GM19043 (cell line): ENCODE measurements around the gene PSD2.

Experiments
- ATAC-seq: cut with Tn5 transposase; IDR thresholded peaks from one replicate; pipeline ENCODE4 v1.9.1; 2021; ENCODE audit warnings: low read depth; ENCODE audit not compliant: unreplicated experiment

PSD2 gene

DNA sequence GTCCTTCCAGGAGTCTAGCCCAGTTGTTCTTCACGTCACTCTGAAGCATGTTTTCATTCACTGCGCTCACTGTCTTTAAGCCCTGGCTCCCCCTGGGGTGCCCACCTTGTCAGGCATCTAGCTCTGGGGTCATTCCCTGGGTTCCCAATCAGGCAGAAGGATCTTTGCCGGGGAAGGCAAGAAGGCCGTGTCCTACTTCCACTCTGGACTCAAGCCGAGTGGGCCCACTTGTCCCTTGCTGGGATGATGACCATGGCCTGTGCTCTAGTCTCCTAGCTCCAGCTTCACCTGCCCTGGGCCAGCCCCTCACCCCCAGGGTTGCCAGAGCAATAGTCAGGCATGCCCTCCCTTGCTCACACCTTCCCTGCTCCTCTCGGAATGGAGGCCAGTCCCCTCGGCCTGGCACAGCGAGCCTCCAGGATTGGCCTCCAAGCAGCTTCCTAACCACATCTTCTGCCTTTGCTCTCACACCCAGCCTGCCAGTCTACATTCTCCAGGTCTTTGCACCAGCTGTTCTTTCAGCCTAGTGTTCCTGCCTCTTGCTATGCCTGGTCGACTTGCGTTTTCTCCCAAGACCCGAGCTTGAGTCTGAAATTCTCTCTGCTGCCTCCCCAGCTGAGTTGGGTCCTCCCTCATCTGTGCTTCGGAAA is 32.2 kb upstream of the PSD2 start:
- ATAC-seq, result no peak

GRCh38 chr5:139763930-139764791 is 31.4 kb upstream of the PSD2 start:
- ATAC-seq, result no peak

- ATAC-seq, result no peak
Measured at GRCh38 chr5:139764886-139765408, 30.7 kb upstream of the PSD2 start.

DNA sequence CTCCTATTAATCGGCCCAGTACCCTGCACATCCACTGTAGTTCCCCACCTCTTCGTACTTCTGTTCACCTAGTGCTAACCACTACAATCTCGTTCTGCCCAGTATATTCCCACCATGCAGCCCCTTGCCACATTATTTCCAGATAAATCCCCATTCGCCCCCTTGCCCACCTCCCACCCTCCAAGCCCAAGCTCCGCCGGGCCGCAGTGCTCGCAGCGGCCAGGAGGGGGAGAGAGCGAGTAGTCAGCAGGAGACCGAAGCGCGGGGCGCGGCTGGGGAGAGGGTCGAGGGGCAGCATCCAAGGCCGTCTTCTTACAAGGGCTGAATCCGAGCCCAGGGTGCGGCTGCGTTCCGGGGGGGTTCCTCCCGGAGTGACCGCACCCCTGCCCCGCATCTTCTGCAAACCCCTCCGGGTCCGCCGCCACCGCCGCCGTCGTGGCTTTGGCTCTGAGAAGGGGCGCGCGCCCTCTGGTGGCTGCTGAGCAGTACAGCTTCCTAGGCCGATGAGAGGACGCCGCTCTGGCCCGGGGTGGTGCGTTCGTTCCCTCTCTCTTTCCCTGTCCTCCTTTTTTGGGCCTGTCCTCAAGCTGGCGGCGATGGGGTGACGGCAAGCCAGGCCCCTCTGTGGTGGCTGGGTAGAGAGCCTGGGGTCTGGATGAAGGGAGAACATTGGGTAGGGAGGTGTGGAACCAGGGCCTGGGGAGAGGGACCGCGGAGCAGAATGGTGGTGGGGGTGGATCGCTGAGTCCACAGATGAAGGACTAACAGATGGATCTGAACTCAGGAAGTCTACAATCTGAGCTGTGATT is 30.0 kb upstream of the PSD2 start:
- peak; percentile 84 for ATAC-seq

- ATAC-seq, result no peak
Measured at GRCh38 chr5:139767960-139768359, 27.6 kb upstream of the PSD2 start.

- ATAC-seq, result no peak
Measured at GRCh38 chr5:139768807-139769465, 26.7 kb upstream of the PSD2 start.

DNA sequence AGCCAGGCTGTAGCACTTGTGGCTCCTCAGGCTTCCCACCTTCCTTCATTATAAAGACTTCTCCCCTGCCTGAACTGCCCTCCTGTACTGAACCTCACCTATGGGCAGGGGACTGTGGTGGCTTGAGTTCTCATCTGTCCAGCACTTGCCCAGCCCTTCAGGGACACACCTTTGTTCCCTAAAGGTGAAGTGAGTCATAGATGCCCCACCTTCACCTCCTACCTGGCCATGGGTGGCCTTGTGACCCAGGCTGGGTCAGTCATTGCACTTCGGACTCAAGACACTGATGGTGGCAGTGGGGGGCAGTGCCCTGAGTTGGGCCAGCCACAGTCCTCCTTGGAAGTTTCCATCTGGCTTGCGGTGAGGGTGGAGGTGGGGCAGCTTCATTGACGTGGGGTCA is 26.1 kb upstream of the PSD2 start:
- no peak for ATAC-seq

GRCh38 chr5:139770722-139771121 is 24.9 kb upstream of the PSD2 start:
- ATAC-seq, result no peak

DNA sequence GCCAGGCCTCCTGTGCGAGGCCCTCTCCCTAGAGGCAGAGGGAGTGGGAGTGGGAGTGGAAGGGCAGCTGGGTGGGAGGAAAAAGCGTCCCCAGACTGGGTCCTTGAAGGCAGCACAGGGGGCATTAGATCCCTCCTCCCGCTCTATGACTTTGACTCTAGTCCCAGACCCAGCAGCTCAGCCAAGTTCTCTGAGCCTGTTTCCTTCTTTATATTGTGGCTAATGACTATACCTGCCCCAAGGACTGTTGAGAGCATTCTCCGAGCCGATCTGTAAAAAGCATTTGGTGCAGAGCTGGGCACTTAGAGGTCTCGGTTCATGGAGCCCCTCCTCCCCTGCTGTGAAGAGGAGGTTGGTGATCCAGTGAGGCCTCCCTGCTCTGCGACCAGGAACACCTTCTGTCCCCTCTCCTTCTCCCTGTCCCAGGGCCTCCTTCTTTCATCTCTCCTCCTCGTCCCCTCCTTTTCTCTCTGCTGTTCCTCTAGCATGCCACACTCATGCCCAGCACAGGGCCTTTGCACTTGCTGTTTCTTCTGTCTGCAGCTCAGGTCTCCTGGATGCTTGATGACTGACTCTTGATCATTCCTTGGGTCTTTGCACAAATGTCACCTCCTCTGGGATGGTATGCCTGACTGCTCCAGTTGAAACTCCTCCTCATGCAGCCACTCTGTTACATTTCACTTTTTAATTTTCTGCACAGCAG is 23.4 kb upstream of the PSD2 start:
- ATAC-seq, result no peak

DNA sequence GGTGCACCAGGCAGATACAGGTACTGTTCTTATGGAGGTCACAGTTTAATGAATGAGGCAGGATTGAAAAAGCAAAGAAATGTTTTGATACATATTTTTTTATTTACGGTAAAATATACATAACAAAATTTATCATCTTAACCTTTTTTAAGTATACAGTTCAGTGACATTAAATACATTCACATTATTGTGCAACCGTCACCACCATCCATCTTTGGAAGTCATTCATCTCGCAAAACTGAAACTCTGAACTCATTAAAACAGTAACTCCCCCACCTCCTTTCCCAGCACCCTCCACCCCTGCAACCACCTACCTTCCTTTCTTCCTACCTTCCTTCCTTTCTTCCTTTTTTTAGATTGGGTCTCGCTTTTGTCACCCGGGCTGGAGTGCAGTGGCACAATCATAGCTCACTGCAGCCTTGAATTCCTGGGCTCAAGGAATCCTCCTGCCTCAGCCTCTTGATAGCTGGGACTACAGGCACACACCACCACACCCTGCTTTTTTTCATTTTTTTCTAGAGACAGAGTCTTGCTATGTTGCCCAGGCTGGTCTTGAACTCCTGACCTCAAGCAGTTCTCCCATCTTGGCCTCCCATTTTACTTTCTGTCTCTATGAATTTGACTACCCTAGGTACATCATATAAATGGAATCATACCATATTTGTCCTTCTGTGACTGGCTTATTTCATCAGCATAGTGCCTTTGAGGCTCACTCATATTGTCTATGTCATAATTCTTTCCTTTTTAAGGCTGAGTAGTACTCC is 22.5 kb upstream of the PSD2 start:
- ATAC-seq, result no peak

DNA sequence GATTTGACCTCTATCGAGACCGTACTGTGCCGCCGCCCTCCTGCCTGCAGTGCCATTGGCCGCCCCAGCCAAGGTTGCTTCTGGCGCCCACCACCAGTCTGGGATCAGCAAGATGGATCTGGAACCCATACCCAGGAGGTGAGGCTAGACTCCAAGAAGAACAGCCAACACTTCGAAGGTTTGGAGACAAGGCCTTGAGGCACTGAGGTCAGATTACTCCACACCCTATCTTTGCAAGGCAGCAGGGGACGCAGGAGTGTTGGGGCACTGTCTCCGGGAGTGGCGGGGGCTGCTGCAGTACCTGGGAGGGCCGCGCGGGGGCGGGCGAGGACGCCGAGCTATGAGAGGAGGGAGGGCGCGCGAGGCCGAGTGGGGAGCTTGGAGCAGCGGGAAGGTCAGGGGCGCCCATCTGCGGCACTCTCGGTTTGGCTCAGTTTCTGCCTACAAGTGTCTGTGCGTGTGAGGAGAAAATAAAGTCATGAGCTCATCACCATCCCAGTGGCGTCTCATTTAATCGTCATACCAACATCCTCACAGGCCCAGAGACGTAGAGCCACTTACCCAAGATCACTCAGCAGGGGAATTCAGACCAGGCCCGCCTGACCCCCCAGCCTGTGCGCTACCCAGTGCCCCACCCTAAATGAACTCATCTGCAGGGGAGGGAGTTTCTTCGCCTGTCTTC is 20.5 kb upstream of the PSD2 start:
- ATAC-seq, result peak; percentile 72

- ATAC-seq, result no peak
Measured at GRCh38 chr5:139775872-139776271, 19.7 kb upstream of the PSD2 start.

DNA sequence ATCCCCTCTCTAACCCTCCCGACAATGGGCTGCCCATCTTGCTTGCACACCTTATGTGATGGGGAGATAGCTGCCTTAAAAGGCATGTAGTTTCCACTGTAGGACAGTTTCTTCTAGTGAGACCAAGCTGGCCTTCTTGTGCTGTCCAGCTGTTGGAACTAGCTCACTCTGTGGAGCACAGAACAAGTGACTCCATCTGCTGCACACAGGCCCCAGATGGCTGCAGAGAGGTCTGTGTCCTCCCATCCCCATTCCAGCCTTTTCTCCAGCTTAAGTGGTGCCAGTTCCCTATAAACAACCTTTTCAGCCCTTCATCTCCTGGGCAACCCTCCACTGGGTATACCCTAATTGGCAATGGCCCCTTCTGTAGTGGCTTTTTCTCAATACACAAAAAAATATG is 18.7 kb upstream of the PSD2 start:
- no peak for ATAC-seq

DNA sequence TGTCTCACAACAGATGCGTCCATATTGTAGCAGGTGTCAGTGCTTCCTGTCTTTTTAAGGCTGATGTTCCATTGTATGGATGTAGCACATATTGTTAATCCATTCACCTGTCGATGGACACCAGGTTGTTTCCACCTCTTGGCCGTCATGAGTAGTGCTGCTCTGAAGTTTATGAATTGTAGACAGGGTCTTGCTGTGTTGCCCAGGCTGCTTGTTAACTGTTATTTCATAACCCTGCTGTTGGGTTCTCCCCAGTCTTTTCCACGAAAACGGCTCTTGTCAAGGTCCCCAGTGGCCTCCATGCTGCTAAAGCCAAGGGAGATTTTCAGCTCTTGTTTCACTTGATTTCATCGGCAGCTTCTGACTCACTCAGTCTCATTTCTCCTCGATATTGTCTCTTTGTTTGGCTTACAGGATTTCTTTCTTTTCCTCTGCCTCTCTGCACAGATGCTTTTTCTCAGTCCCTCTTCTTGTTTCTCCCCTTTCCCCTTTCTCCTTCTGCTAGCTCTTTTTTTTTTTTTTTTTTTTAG is 12.1 kb upstream of the PSD2 start:
- ATAC-seq, result no peak

- no peak for ATAC-seq
Measured at GRCh38 chr5:139784488-139784887, 11.1 kb upstream of the PSD2 start.

DNA sequence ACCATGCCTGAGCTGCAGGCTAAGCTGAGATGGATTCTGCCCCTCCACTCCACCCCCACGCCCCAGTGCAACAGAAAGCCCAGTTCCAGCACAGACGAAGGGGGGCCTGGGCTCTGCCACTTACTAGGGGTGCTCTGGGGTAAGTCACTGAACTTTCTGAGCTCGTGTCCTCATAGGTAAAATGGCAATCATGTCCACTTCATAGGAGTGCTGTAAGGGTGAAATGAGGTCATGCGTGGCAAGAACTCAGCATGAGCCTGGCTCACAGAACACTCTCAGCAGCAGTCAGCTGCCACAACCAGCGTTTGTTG is 8.4 kb upstream of the PSD2 start:
- ATAC-seq, result no peak

DNA sequence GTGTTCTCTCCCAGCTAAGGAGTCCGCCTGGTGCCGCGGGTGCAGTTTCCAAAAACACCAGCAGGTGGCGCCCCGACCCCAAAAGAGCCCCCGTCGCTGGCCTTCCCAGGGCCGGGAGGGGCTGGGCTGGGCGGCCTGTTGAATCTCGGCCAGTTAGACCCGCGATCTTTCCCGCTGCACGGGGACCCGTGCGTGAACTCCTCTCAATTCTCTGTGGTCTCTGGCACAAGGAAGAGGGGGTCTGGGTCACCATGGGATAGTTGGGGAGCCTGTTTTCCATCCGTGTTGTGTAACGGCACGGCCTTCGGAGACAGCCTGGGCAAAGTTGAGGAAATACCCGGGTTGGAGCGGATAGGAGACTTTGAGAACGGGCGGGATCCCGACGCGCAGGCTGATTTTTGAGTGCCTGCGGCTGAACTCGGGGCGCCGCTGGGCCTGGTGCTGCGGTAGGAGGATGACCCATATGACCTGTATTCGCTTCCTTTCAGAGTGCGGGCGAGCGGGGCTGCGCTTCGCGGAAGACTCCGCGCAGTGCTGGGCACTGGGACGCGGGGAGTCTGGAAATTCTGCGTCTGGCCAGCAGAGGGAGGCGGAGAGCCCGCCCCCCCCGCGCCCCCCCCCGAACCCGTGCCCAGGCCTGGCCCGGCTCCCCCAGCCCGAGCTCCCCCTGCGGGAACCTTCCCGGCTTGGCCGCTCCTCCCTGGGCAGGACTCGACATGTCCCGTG is 7.9 kb upstream of the PSD2 start:
- ATAC-seq, result peak; percentile 57
